Stimulated activated CD4-positive, alpha-beta T cell treated with anti-CD3 and anti-CD28 coated beads, Interleukin-1b, Interleukin-23, amount 100 ng/mL, for 4 hours (primary cell): ENCODE data around the gene APPL1.
"Not testable (repeated sequence)": the region's sequence is repeated elsewhere in the genome, so short reads cannot be mapped to it uniquely, and the experiment has no call there.

ENCODE experiments used
- DNase-seq, 2 donors: peaks; one replicate each; pipeline ENCODE4 v3.0.0-alpha.2; 2020; ENCODE audit warnings: low read depth in 2 of 2

Gene APPL1

GRCh38 chr3:57274845-57275244 is 47.3 kb downstream of the APPL1 start:
- no peak for DNase-seq

- no peak for DNase-seq
Observed at GRCh38 chr3:57275393-57275792, 47.9 kb downstream of the APPL1 start.

- DNase-seq, result no peak
Observed at GRCh38 chr3:57278237-57278636, 50.7 kb downstream of the APPL1 start.

GRCh38 chr3:57279685-57280084 is 52.2 kb downstream of the APPL1 start:
- no peak for DNase-seq

GRCh38 chr3:57281715-57282114 is 54.2 kb downstream of the APPL1 start:
- DNase-seq, result no peak

GRCh38 chr3:57283334-57283733 is 55.8 kb downstream of the APPL1 start:
- DNase-seq, result no peak

- DNase-seq, result no peak
Observed at GRCh38 chr3:57287205-57287604, 59.7 kb downstream of the APPL1 start.

GRCh38 chr3:57288403-57288802 is 60.9 kb downstream of the APPL1 start:
- no peak for DNase-seq

GRCh38 chr3:57292159-57292896 is 64.8 kb downstream of the APPL1 start, which contains the start of gene ASB14:
TSS of gene ASB14 (minus strand) at chr3:57292685. CDS start at chr3:57292033, 652 bp downstream.
- DNase-seq, result no peak

- no peak for DNase-seq
Observed at GRCh38 chr3:57292897-57293526, 65.5 kb downstream of the APPL1 start.

- DNase-seq, result no peak
Observed at GRCh38 chr3:57298041-57298440, 70.5 kb downstream of the APPL1 start.

- not testable (repeated sequence) for DNase-seq
Observed at GRCh38 chr3:57303520-57303919, 76.0 kb downstream of the APPL1 start.

GRCh38 chr3:57309769-57310360 is 82.3 kb downstream of the APPL1 start:
- DNase-seq, result no peak

GRCh38 chr3:57314204-57314603 is 86.7 kb downstream of the APPL1 start:
- no peak for DNase-seq
